HG02678 (cell line): ENCODE measurements around the gene ZBTB7B.

Experiments used
- ATAC-seq: cut with Tn5 transposase; IDR thresholded peaks from one replicate; pipeline ENCODE4 v1.9.1; 2021; ENCODE audit warnings: mild to moderate bottlenecking, moderate library complexity; ENCODE audit not compliant: unreplicated experiment

The ZBTB7B gene

DNA sequence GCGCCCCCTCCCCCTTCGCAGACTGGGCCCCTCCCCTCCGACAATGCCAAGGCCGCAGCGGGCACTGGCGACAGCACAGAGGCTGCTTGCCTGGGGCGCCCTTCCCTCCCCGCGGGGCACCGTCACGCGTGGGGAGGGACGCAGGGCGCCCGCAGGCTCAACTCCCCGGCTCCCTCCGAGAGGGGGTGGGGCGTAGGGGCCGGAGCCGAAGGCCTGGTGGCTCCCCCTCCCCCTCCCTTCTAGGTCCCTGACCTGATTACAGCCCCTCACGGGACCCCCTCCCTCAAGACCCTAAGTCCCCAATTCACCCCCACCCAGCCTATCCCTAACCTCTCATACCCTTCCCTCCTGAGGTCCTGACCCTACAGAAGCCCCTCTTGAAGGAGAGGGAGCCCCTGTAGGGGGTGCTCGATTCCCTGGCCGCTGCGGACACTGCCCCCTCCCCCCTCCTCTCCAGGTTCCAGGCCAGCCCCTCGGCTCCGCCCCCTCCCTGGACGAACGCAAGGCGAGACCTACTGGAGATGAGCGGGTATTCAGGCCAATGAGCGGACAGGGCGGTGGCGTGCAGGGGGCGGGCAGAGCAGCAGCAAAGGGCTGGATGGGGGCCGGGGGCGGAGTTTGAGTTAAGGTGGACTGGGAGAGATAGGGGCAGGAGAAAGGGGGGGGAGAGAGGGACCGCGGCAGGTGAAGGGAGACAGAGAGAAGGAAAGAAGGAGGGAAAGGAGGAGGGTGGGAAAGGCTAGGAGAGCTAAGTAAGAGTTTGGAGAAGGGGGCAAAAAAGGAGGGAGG is 733 bp upstream of the ZBTB7B start:
- peak; percentile 56 for ATAC-seq

DNA sequence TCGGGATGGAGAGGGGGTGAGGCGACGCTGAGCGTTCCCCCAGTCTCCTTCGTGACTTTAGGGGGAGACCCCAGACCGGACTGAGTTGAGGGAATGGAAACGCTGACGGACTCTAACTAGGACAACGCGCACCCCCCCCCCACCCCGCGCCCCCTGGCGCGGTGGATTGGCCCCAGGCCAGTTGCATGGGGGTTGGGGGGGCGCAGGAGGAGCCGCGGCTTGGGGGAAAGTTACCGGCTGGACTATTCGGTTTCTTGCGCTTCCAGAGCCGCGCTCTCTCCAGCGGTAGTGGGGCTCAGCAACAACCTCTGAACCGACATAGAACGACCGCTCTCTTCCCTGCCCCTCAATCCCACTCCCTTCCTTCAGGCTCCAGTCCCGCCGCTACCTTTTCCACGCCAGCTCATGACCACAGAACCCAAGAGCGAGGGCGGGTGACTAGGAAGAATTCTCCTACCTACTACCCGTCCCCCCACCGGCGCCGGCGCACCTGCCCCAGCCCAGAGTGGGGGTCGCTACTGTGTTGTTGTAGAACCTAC is 694 bp downstream of the ZBTB7B start:
- ATAC-seq: no peak

DNA sequence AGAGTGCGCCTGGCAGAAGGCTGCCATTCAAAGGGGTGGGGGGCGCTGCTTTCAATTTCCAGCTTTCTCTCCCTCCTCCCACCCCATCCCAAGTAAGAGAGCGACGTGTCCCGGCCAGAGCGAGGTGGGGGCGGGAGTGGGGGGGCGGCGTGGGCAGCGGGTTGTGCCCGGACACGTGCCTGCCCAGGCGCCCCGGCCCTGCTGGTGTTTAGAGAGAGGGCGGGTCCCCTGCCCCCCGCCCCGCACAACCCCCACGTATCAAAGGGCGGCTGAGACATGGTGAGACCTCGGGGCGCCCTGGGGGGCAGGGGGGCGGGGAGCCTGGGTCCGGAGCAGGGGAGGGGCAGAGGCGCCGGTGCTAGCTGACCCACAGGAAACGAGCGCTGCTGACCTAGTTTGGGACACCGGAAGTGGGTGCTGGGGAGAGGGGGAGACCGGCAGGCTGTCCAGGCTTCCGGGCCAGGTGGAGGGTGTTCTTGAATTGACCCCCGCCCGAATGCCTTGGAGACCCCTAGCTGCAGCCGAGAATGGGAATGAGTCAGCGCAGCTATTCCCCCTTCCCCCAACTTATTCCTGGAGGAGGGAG is 1.3 kb downstream of the ZBTB7B start:
- ATAC-seq: no peak

DNA sequence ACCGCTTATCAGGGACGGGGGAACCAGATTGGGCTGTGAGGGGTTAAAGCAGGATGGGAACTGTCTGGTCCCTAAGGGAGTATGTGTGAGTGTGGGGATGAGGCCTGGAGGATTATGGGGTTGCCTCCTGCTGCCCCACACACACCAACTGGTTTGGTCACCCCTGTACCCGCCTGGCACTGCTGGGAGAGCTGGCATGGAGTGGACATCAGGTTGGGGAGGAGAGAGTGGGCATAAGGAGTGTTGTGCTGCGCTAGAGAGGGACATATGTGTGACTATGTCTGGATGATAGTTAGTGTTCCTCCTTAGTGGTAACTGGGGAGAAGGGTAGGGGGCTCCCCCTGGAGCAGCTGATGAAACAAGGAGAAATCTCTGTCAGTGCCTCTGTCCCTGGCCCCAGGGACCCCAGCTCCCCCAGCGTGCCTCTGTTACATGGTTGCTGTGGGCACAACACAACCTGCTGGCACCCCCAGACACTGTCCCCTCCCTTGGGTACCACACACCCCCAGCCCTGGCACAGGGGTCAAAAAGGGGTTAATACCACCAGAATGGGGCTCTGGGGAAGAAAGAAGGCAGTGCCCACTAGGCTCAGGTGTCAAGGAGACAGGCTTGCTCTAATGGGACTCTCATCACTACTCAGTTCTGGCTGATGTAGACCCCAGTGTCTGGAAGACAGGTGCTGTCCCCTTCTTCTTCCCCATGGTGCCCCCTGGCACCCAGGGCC is 1.9 kb downstream of the ZBTB7B start:
- ATAC-seq: no peak

DNA sequence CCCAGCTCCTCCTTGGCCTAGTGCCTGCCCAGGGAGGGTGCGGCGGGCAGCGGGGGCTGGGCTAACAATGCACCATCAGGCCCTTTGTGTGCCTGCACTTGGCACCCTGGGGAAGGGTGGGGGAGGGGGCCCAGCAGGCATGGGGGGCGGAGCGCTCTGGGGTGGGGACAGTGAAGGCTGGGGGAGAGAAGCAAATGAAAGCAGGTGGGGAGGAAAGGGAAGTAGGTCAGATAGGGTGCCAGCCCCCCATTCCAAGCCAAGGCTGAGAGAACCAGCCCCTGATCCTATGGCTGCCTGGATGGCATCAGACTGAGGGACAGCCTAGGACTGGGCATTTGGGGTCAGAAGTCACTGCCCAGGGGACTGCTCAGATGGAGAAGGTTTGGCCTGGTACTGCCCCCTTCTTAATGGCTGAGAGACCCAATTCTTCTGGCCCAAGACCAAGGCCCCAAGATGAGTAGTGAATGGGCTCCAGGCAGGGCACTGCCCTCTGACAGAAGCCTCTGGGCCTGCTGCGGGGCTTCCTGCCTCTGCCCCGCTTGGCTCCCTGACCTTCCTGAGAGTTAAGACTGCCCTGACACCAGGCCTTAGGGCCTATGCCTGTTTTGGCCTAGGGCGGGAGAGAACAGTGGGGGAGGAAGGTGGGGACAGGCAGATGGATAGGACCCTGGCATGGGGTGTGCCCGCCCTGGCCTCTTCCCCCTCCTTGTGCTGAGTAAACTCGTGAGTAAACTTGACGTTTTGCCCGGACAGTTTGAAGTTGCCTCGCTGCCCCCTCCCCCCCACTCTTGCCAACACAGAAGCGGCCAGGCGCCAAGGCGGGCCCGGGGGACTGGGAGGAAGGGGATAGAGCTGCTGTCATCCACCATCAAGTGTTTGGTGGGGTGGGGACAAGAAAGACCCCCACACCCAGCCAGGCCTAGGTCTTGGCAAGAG is 2.7 kb downstream of the ZBTB7B start:
- no peak for ATAC-seq

DNA sequence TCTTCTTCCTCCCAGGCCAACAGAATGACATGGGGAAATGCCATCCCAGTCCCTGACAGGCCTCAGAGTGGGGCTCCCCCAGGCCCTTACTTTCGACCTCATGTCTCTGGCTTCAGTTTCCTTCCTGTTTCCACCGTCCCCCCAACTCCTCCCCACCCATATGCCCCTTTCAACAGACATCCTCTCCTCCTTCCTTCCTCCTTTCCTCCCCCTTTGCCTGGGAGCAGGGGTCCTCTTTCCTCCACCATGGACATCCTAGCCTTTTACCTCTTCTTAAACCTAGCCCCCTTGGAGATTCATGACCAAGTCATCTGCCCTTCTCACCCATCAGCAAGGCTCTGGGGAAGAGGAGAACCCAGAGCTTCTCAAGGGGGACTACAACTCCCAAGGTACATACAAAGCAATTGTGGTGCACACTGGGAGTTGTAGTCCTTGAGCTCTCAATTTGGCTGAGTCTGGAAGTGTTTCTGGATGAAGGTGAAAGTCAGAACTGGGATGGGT is 4.0 kb downstream of the ZBTB7B start:
- no peak for ATAC-seq

DNA sequence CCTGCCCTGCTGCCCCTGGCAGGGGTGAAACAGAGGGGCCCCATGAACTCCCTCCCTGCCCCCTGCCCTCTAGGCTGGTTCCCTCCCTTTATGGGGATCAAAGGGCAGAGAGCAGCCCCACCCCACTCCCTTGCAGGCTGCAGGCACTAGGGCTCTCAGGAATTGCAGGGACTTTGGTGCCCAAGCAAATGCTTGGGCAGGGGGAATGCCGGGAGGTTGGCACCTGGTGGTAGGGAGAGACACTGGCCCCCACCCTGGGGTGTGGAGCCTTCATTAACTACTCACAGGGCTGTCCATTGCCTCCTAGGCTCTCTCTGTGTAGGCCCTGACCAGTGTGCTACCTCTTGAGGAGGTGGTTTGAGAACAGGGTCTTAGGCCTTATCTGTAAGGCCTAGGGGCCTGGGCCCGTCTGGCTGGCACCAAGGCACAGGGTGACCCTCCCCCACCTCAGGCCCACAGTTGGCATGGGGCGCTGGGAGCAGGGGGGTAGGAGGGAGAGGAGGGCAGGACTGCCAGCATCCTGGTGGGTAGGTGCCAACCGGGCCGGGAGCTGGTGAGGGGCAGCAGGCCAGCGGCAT is 4.7 kb downstream of the ZBTB7B start:
- ATAC-seq: no peak

DNA sequence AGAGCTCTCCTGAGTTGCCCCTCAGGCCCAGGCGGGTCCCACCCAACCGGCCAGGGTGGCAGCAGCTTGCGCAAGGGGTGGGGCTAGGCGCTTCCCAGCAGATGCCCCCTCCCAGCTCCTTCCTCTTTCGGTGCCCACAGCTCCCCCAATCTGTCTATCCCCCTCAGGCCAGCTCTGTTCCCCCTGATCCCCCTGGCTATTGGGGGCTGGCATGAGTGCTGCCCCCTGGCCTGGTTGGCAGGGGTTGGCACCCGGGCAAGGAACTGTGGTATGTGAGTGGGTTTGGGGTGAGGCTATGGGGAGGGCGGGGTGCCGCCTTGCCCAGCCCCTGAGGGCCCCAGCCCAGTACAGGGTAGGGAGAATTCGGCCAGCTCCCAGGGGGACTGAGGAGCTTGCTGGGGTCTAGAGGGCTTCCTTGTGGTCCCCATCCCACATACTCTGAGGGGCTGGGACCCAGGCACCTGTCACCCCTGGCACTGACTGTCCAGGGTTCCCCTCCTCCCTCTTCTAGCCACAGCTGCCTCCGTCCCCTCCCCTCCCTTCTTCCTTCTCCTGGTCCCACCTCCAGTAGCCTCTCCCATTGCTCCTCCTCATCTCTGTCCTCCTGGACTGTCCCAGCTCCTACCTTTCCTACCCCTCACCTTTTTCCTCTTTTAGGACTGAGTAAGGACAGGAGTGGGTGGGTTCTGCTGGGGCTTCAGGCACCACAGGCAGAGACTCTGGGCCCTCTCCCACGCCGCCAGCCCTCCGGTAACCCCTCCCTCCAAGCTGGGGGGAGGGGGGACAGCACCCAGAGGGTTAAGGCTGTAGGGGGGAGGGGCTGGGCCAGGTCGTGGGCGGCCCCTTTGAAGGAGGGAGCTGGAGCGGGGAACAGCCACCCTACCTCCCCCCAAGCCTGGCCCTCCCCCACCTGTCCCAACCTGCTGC is 5.7 kb downstream of the ZBTB7B start:
- ATAC-seq: no peak

DNA sequence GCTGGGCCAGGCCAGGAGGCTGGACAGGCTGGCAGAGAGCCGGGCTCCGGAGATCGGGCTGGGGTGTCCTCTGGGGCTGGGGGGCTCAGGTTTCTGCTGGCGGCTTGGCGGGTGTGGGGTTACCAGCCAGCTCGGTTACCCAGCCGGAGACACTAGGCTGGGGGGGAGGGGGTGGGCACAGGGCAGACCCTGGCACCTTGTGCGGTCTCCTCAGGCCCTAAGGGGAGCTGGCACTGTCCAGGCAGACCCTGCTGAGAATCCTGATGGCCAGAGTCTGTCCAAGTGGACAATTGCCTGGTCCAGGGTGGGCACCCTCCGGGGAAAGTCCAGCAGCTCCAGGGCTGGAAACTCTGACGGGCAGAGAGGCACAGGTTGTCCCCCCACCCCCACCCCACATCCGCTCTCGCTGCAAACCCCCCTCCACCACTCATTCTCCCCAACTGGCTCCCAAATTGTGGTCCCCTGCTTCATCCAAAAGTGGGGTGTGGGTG is 6.7 kb downstream of the ZBTB7B start:
- ATAC-seq: no peak

DNA sequence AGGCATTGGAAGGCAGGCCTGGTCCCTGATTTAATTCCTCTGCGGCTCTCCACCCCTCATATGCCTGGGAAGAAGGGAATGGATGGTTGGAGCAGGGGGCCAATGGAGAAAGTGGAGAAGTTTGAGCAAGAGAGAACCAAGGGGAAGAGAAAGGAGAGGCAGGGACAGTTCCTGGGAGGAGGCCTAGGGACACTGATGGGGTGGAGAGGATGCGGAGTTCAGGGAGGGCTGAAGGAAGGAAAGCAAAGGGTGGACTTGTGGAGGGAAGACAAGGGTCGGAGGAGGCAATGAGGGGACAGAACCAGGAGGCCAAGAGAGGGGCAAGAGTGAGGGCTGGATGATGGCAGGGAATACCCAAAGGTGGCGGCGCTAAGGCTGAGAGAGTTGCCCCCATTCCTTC is 7.1 kb downstream of the ZBTB7B start:
- no peak for ATAC-seq

DNA sequence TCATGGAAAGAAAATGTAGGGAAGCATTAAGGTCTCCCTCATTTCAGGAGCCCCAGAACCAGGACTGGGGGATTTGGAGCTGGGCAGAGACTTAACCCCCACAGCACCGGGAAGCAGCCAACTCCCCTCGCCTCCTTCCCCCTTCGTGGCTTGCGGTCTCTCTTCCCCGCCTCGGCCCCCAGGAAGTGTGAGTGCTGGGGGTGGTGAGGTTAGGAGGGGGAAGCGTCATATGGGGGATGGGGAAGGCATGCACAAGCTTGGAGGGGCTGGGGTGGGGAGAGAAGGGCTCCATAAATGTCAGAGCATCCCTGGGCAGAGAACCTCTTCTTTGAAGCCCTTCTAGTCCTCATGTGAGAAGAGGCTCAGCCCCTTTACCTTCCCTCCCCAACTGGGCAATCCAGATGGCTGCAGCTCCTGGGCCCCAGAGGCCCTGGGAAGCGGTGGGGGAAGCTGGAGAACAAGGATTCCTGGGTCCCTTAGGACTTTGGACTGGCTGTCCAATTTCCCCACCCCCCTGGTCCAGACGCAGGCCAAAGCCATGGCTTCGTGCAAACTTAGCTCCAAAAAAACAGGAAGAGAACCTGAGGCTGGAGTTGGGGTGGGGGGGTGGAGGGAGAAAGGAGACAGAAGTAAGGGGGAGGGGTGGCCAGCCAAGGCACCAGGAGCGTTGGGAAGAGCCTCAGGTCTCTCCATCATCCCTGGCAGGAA is 7.8 kb downstream of the ZBTB7B start:
- no peak for ATAC-seq

DNA sequence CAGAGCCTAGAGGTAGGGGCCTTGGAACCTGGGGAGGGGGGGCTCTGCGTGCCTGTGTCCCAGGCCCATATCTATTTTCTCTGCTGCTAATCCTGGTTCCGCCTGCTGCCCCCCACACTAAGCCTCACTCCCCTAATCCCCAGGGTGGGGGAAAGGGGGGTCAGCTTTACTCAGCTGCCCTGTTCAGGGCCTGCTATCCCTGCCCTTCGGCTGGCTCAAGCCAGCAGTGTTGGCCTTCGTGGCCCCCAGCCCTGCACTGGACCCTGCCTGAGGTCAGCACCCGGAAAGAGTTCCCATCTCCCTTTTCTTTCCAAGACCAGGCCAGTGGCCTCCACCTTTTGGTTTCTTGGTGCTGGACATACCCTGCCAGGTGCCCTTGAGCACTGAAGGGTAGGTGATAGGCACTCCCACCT is 8.4 kb downstream of the ZBTB7B start:
- no peak for ATAC-seq

DNA sequence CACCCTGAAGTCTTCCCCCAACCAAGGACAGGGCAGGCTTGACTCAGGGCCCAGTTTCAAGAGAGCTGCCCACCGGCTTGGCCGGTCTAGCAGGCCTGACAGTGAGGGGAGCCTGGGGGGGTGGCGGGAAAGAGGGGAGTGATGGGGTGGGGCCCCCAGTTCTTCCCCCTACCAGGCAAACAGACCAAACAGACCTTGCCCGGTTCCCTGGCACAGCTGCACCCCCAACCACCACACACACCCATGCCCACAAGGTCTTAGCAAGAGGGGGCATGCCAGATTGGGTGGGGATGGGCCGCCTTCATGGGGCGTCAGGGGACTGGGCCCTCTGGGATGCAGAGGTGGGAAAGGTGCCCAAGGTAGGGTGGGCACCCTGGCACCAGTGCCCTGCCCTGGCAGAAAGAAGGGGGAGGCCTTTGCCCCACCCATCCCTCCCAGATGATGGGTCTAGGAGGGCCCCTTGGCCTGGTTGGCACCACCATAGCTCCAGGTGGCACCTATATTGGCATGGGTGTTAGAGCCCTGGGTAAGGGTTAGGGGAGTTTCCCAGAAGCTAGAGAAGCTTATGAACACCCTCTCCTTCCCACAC is 8.9 kb downstream of the ZBTB7B start:
- no peak for ATAC-seq

DNA sequence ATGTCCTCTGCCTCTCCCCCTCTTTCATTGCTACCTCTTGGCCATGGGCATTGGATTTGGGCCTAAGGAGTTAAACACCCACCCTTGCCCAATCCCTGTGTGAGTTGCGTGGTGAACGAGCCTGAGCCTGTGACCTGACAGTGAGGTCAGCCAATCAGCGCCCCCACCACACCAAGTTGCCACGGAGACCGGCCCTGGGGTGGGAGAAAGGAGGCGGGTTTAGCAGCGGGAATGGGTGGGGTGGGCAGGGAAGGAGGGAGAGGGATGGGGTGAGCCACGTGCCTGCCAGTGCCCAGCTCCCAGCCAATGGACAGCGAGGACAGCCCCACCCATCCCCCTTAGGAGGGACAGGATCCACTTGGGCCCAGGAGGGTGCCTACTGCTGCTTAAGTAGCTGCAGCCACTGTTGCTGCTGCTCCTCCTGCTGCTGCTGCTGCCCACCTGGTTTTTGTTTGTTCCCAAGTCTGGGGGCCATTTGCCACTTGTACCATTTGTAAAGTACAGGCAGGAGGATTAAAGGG is 9.5 kb downstream of the ZBTB7B start:
- no peak for ATAC-seq

DNA sequence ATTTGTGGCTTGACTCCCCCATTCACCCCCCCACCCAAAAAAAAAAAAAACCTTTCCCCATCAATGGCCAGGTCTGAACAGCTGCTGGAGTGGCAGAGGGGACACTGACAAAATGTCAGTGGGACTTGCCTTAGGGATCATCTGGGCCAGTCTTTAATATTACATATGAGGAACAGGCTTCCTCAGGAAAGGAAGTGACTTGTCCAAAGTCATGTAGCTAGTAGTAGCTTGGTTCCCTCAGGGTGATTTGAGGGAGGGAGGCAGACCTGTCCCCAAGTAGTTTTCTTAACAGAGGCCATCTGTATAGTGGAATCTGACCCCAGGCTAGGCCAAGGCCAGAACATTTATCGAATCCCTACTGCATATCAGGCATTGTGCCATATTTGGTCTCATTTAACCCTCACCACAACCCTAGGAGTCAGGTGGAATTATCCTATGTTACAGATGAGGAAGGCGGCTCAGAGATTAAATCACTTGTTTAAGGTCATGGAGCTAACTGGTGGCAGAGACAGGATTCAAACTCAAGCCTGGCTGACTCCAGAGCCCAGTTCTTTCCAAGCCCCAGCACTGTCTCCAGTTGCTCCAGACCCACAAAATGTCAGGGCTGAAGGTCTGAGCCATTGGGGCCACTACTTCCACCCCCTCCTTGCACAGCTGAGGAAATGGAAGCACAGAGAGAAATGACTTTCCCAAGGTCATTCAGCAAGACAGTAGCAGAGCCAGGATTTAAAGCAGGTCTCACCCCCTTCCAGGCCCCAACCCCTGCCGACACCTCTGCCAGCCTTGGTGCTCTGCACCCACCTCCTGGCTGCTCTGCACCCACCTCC is 10.4 kb downstream of the ZBTB7B start:
- no peak for ATAC-seq

DNA sequence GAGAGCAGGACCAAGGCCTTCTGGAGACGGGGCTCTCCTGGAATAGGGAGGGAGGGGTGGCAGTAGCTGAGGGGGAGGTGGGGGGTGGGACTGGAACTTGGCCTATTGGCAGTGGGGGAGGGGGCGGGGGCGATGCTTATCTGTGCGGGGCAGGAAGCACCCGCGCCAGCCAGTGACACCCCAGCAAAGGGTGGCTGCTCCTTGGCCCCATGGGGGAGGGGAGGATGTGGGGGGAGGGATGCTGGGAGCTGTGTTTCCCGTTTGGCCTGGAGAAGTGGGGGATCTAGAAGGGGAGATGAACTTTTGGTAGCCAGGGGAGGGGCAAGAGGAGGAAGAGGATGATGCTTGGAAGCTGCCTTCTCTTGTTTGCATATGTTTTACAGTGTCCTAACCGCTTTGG is 11.0 kb downstream of the ZBTB7B start:
- ATAC-seq: no peak
